Left lobe of liver (tissue), 2 donors: ENCODE measurements around the gene WRAP53. TPM values are rescaled to one million over a fixed set of nuclear protein-coding genes. Genes with fewer than 3 reads are reported as not detected.
A peak's percentile ranks its signal among the peaks of the same experiment; 100 is the strongest.

Experiments used
- ATAC-seq: fragments of 200-7000 bp; cut with Tn5 transposase; one replicate; pipeline ENCODE4 v1.9.1; 2020; ENCODE audit warnings: mild to moderate bottlenecking, moderate library complexity
- DNase-seq: peaks from one replicate; pipeline ENCODE4 v3.0.0-alpha.2; 2020; ENCODE audit warnings: low spot score
- total RNA-seq: library from RNA; stranded (reverse); gene quantifications from one replicate; pipeline ENCODE4 v1.2.1, GENCODE V29; 2021
- donor health status: DM: no; HTN: no; CAD: no; lungs with moderate emphysema.
- donor health status: DM: no; HTN: yes; CAD: no.

WRAP53 gene
- total RNA-seq, 1 donor from 2014 or later = 4.9 TPM

DNA sequence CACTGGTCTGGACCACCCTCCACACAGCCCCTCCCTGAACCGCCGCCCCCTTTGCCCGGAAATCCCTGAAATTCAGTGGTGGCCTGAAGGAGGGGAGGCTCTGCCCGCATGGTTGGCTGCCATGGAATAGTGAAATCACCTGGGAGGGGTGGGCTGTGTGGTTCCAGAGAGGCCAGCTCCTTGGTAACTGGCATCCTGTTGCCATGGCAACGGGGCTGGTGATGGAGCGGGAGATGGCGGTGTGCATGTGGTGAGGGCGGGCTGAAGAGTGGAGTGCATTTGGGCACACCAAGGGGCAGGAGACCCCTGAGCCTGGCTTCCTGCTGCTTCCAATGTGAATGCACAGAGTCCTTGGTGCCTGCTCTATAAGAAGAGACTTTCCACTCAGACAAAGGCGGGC, 19.2 kb downstream of the WRAP53 start:
- ATAC-seq (no peak), DNase-seq (no peak)

DNA sequence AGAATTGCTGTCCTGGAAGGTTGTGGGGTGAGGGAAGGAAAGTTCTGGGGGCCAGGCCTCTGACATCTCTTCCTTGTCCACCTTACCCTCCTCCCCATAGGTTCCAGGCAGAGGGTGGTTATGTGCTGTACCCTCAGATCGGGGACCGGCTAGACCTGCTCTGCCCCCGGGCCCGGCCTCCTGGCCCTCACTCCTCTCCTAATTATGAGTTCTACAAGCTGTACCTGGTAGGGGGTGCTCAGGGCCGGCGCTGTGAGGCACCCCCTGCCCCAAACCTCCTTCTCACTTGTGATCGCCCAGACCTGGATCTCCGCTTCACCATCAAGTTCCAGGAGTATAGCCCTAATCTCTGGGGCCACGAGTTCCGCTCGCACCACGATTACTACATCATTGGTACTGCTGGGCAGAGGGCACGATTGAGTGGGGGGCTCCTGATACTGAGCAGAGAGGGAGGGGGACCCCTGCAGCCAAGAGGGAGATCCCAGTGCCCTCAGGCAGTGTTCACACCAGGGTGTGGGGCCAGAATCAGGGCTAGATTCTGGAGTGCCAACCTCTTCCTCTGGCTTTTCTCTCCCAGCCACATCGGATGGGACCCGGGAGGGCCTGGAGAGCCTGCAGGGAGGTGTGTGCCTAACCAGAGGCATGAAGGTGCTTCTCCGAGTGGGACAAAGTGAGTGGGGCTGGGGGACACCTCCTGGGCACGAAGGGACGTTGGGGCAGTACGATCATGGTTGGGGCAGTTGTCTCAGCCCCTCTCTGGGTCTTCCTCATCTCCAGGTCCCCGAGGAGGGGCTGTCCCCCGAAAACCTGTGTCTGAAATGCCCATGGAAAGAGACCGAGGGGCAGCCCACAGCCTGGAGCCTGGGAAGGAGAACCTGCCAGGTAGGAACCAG, 19.8 kb downstream of the WRAP53 start:
- no peak for DNase-seq
- ATAC-seq = no peak

DNA sequence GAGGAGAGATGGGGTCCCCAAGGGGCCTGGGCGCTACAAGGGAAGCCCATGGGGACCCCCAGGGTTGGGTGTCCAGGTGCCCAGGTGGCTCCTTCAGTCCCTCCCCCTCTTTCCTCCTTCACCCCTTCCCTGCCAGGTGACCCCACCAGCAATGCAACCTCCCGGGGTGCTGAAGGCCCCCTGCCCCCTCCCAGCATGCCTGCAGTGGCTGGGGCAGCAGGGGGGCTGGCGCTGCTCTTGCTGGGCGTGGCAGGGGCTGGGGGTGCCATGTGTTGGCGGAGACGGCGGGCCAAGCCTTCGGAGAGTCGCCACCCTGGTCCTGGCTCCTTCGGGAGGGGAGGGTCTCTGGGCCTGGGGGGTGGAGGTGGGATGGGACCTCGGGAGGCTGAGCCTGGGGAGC, 20.8 kb downstream of the WRAP53 start:
- ATAC-seq (no peak), DNase-seq (no peak)

DNA sequence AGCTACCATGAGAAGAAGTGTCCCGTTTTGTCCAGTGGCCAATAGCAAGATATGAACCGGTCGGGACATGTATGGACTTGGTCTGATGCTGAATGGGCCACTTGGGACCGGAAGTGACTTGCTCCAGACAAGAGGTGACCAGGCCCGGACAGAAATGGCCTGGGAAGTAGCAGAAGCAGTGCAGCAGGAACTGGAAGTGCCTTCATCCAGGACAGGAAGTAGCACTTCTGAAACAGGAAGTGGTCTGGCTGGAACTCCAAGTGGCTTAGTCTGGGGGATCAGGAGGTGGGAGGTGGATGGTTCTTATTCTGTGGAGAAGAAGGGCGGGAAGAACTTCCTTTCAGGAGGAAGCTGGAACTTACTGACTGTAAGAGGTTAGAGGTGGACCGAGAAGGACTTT, 22.0 kb downstream of the WRAP53 start:
- no peak for ATAC-seq
- no peak for DNase-seq

DNA sequence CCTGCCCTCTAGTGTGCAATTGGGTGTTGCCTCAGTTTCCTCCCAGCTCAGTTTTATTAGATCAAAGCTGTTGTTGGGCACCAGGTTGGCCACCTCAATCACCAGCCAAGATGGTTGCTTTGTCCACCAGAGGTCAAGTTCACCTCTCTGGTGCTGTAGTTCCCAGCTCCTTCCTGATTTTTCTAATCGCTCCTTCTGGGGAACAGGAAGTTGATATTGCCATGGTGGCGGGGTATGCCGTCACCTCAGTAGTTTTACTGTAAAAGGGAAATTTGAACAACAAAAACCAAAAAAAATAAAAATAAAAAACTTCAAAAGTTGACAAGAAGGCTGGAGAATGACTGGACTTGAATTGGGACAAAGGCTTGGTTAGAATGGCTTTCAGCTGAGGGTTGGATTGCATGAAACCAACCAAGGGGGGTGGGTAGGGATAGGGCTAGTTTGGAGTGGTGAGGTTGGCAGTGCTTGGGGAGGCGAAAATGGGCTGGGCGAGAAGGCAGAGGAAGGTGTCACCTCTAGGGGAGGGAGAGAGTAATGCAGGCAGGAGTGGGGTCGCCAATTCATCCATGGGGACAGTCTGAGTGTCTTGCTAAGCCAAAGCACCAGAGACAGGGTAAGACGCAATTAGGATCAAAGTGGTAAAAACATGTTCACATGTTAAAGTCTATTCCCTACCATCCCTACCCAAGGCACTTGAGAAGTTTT, 22.9 kb downstream of the WRAP53 start:
- ATAC-seq (no peak), DNase-seq (no peak)

DNA sequence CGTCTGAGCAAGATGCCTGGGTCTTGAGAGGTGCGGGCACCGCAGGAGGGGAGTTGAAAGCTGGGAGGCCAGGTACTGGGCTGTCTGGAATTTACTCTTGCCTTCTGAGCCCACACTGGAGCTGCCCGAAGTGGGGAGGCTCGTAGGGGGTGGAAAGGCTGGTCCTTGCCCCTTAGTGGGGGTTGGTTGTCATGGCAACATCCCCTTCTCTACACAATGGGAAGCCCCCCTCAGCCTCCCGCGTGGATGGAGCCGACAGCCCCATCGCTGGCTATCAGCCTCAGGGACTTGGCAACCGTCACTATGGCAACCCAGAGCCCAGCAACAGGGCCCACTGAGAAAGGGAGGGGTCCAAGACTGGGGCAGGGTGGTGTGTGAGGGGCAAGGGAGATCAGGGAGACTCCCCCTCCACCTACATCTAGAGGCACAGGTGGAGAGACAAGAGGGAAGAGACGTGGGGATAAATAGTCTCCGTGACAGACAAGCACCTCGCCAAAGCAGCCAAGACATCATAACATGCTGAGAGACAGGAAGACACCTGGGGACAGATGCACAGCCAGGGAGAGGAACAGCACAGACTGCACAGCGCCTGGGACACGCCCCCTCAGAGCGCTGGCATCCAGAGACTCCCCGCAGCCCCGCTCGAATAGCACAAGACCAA, 24.0 kb downstream of the WRAP53 start:
- DNase-seq = no peak
- ATAC-seq = no peak

DNA sequence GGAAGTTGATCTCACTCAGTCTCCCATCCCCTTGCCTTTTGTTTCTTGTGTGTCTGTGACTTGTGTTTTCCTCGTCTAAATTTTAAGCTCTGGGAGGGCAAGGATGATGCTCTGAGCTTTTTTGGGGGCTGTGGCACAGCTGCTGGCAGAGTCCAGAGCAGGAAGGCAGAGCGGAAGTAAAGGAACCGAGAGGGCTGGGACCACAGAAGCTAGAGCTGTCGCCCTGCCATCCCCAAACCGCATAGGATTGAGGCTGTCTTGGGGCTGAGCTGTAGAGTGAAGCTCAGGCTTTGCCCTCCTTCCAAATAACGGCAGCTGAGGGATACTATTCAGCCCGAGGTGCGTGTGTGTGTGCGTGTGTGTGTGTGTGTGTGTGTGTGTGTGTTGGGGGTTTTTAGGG, 25.5 kb downstream of the WRAP53 start:
- ATAC-seq (no peak), DNase-seq (no peak)

DNA sequence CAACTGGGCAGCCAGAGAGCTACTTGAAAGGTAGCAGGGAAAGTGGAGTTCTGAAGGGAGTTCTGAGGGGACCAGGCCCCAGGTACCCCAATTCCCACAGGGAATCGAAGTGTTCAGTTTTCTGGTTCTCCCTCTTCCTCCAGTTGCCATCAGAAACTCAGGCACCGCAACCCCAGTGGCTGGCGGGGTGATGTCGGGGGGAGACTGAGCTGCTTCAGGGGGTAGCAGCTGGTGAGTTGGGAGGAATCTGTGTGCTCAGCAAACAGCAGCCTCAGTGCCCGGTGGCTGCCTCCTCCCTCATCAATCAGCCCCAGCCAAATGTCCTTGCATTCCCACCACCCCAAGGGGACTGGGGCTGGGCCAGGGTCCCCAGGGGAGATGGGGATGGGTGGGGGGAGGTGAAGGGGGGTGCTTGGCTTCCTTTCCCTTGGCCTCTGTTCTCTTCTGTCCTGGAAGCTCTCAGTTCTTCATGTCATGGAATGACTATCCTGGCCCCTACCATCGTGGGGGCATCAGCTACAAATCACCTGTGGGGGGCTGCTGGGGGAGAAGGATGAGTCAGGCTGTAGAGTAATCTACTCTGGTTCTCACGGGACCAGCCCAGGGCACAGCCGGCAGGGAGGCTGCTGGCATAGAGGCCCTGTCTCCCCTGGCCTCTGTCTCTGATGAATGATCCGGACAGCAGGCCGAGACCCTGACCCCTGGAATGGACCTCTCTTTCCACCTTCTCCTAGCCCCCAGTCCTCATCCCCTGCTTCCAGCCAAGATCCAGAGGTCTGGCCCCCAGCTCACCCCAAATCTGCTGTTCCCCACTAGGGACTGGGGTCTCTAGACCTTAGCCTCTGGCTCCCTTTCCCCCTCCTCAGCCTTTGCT, 26.7 kb downstream of the WRAP53 start:
- ATAC-seq (no peak), DNase-seq (no peak)

DNA sequence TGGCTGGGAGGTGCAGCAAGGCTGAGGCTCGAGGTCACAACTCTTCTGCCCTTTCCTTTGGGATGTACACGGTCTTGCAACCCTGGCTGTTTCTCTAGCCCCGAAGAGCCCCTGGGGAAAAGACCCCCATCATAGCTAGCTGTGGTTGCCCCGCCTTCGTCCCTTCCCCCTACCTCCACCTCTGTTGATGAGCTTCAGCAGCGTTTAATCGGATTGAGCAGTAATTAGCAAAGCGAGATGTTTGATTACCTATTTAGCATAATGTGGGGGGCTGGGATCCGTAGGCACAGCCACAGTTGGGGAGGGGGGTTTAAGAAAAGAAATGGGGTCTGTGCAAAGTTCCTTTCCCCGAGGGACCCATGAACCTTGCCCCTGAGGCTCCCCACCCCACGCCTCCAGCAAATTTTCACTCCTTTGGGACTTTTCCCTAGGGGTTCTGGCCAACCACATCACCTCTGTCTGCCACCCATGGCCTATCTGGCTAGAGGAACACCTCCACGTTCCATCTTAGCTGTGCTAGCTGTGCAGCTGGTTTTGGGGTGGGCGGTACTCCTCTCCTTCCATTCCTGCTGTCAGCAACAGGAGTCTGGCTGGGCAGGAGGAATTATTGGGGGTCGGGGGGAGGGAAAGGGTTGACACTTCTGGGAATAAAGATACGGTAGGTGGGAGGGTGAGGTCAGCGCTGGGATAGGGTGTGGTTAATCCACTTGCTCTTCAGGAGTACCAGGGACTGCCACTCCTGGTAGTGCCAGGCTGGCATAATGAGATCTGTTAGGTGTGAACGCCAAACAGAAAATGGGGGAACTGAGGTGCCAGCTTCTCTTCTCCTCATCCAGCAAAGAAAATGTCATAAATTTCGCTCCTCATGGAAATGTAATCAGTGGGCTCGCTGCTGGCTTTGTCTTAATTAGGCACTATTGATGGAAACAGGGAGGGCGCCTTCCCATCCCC, 27.9 kb downstream of the WRAP53 start:
- no peak for DNase-seq

DNA sequence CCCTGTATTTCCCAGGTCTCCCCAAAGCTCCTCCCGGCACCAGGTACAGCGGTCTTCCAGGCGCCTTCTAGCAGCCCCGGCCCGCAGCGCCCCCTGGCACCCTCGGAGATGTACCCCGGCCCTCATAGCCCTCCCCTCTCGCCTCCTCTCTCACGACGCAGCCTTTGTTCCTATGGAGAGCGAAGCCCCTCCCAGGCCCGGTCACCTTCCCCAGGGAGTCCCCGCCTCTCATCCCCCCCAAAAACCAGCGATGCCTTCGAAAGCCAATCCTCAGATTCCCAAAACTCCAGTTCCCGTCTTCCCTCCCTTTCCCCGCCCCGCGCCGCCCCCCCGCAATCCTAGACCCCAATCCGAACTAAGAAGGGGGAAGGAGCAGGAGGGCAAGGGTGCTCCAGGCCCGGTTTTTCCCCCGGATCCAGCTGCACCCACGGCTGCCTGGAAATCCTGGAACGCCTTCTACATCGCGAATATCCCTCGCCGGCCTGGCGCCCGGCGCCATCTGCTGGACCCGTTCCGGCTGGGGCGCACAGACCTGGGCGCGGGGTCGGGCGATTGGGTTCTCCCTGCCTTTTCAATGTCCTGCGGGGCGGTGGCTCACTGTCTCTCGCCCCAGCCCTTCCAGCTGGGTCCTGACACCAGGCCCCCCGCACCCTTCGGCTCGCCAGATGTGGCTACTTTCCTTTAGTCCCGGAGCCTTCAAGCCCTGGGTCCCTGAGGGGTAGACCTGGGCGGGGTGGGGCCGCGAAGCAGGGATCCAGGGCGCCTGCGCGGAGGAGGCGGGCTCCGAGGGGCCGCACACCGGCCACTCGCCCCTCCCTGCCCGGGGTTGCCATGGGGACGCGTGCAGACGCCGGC, 28.9 kb downstream of the WRAP53 start, which contains the start of gene DNAH2:
TSS of gene DNAH2 (plus strand) at position 844 of the 855 bp plus-strand sequence. CDS start 1,991 bp downstream, outside the sequence.
- ATAC-seq (peak; percentile 88), DNase-seq (peak; percentile 58)

More for the DNA sequence above, 27.9 kb downstream of the WRAP53 start:
- no peak for ATAC-seq

DNA sequence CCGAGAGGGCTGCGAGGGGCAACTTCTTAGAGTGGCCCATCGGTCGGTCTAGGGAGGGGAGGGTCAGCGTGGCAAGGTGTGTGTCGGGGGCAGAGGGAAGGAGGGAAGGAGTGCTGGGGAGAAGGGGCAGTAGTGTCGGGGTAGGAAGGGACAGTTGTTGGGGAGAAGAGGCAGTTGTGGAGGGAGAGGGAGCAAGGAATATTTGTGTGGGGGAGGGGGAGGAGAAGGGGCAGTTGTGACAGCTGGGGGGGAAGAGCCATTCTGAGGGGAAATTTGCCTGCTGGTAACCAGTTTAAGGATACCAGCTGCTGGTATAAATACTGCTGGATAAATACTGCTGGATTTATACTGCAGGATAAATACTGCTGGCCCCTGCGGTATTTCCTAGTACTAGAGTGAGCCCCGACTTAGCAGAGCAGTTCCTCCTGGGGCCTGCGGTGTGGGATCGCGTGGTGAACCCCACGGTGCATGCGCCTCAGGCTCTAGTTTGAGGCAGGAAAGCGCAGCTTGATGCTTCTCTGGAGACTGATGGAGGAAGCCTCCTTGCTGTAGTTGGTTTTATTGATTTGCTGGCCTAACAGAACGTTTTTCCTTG, 29.6 kb downstream of the WRAP53 start:
- ATAC-seq (no peak), DNase-seq (no peak)

DNA sequence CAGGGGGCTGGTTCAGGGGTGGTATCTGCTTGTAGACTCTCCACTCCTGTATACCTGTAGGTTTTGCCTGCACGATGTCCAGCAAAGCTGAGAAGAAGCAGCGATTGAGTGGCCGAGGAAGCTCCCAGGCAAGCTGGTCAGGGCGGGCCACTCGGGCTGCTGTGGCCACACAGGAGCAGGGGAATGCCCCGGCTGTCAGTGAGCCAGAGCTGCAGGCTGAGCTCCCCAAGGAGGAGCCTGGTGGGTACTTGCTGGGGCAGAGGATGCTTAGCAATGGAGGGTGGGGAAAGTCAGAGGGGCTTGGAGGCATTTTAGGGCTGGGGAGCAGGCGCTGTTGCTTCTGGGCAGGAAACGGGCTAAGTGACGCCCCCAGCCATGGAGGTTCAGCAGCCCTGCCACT, 31.4 kb downstream of the WRAP53 start:
- DNase-seq (no peak), ATAC-seq (no peak)

DNA sequence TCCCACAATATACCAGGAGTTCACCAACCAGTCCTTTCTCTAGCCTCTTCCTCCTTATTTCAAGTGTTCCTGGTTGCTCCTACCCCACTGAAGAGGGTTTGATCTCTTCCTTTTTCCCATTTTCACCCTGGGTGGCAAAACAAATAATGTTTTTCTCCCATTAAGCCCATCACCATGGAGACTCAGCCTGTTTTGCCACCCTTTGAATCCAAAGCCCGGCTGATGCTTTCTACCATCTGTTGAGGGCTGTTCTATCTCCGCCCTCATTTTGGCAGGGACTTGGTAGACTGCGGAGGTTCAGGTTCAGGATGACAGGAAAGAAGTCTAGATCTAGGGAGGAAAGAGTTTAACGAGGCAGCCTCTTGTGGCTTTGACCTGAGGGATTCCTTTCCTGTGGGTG, 31.8 kb downstream of the WRAP53 start:
- no peak for ATAC-seq
- no peak for DNase-seq

DNA sequence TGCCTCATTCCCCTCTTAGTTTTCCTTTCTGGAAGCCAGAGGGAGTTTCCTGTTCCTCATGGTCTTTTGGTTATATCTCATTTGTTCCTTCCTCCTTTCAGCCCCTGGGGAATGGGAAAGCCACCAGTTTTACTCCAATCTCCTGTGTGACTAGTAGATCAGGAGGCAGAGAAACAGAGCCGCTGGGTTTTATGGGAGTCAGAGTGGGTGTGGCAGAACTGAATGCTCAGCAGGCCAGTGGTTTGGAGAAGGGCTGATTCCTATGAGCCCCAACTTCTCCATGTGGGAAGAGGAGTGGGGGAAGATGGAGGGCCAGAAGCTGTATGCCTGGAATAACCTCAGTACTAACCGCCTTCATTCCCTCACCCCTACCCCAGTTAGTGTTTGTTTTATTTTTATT, 33.3 kb downstream of the WRAP53 start:
- DNase-seq = no peak
- no peak for ATAC-seq

DNA sequence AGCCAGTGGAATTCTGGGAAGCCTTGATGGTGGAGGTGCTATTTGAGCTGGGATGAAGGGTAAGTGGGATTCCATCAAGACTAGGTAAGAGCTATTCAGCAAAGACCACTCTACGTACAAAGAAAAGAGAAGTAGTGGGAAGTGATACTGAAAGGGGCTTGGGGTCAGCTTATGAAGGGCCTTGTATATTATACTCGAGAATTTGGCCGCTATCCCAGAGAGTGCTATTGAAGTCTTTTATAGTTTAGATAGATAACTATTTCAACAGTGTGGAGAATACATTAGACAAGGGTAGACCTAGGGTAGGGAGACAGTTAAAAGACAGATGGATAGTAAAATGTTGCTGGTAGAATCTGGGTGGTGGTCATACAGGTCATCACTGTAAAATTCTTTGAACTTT, 39.6 kb downstream of the WRAP53 start:
- ATAC-seq = no peak
- no peak for DNase-seq

DNA sequence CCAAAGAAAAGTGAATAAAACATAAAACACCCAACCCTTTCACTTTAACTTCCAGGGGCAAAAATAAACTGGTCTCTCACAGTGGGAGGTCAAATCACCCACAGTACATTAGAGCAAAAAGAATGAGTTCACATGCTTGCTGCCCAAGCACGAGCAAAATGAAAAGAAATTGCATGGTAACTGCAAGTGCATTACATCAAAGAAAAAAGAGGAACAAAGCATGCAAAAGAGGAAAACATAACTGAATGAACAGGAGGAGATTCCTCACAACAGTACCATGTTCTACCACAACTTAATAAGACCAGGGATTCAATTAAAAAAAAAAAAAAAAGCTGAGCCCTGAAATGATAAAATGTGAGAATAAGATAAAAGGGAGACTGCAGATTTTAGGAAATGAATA, 41.5 kb downstream of the WRAP53 start:
- ATAC-seq (no peak), DNase-seq (no peak)

DNA sequence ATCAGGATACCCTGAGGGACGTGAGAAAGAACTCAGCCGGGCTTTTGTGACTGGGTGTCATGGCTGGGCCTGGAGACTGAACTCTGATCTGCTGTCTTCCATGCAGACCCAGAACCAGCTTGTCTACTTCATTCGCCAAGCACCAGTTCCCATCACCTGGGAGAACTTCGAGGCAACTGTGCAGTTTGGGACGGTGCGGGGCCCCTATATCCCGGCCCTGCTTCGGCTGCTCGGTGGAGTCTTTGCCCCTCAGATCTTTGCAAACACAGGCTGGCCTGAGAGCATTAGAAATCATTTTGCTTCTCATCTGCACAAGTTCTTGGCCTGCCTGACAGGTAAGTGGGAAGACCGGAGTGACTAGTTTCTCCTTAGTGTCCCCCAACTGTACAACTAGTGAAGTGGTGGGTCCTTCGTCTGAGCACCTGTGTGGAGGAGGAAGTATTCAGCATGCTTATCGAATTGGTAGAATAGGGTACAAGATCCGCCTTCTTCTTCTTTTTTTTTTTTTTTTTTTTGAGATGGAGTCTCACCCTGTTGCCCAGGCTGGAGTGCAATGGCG, 44.8 kb downstream of the WRAP53 start:
- DNase-seq = no peak
- ATAC-seq = no peak

DNA sequence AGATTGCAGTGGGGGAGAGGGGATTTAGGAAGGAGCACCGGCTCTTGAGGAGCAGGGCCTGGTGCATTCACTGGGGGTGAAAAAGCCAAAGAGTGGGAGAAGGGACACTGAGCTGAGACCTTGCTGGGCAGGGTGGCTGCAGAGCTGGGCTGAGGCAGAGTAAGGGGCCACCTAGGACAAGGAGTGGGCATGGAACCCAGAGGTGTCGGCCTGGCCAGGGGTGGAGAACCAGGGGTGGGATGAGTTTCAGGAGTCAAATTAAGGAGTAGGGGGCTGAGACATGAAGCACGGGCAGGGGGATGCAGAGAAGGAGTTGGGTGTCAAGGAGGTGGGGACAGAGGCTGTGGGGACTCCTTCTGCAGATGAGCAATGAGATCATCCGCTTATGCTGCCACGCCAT, 49.3 kb downstream of the WRAP53 start:
- DNase-seq (no peak), ATAC-seq (no peak)
